ENCODE results near the gene TMED10.

The TMED10 gene

GRCh38 chr14:75141967-75142366 lies 34.4 kb downstream of the TMED10 start:
- Histone ChIP-seq H3K9me3 (ENCODE audit: severe bottlenecking) (no peaks in the 10 kb centered on the region), H3K27me3 (ENCODE audit: insufficient read depth, low read depth, severe bottlenecking) (no peaks in the 10 kb centered on the region), H3K4me3 (ENCODE audit: low read depth, low read length) (no peak overlapping the region), H3K27ac (no peak overlapping the region), H3K36me3 (peaks cover 24% of the 10 kb centered on the region)
- peak; percentile 26 for DNase-seq
- TF ChIP-seq, protein P1, sequence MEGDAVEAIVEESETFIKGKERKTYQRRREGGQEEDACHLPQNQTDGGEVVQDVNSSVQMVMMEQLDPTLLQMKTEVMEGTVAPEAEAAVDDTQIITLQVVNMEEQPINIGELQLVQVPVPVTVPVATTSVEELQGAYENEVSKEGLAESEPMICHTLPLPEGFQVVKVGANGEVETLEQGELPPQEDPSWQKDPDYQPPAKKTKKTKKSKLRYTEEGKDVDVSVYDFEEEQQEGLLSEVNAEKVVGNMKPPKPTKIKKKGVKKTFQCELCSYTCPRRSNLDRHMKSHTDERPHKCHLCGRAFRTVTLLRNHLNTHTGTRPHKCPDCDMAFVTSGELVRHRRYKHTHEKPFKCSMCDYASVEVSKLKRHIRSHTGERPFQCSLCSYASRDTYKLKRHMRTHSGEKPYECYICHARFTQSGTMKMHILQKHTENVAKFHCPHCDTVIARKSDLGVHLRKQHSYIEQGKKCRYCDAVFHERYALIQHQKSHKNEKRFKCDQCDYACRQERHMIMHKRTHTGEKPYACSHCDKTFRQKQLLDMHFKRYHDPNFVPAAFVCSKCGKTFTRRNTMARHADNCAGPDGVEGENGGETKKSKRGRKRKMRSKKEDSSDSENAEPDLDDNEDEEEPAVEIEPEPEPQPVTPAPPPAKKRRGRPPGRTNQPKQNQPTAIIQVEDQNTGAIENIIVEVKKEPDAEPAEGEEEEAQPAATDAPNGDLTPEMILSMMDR (IDR thresholded peaks at IDR 0.05; ENCODE audit: low read depth, low read length), result peak; percentile 60

DNA sequence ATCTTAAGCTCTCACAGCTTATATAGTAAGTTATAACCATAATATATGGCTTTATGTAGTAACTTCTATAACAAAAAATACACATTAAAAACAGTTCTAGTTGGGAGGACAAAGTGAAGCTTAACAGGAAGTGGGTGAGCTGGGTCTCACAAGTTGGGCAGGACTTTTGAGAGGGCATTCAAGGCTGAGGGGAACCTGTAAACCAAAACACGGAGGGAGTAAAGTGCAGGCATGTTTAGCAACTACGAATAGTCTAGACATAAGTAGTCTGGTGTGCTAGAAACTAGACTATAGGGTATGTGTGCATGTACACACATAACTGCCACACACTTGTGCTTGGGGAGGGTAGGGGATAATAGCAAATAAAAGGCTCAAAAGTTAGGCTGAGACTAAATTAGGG lies 35.4 kb downstream of the TMED10 start:
- Histone ChIP-seq H3K27me3 (ENCODE audit: insufficient read depth, low read depth, severe bottlenecking) (no peaks in the 10 kb centered on the region), H3K4me3 (ENCODE audit: low read depth, low read length) (no peak overlapping the region), H3K36me3 (peaks cover 16% of the 10 kb centered on the region), H3K9me3 (ENCODE audit: severe bottlenecking) (no peaks in the 10 kb centered on the region), H3K27ac (no peak overlapping the region)
- TF ChIP-seq, protein P1 (IDR thresholded peaks at IDR 0.05; ENCODE audit: low read depth, low read length), result no peak
- DNase-seq, result no peak

DNA sequence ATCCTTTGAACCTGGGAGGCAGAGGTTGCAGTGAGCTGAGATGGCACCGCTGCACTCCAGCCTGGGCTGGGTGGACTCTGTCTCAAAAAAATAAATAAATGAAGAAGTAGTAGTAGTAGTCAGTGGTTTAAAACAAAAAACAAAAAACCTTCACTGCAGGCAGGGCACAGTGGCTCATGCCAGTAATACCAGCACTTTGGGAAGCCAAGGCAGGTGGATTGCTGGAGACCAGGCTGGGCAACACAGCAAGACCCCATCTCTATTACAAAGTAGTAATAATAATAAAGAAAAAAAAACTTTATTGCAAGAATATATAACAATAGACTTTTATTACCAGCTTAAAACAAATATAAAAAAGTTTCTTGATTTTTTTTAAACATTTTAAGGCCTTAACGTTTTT lies 35.8 kb downstream of the TMED10 start:
- Histone ChIP-seq H3K36me3 (peaks cover 16% of the 10 kb centered on the region), H3K9me3 (ENCODE audit: severe bottlenecking) (no peaks in the 10 kb centered on the region), H3K27ac (no peak overlapping the region), H3K27me3 (ENCODE audit: insufficient read depth, low read depth, severe bottlenecking) (no peaks in the 10 kb centered on the region), H3K4me3 (ENCODE audit: low read depth, low read length) (no peak overlapping the region)
- TF ChIP-seq, protein P1 (IDR thresholded peaks at IDR 0.05; ENCODE audit: low read depth, low read length), result no peak
- DNase-seq, result no peak

DNA sequence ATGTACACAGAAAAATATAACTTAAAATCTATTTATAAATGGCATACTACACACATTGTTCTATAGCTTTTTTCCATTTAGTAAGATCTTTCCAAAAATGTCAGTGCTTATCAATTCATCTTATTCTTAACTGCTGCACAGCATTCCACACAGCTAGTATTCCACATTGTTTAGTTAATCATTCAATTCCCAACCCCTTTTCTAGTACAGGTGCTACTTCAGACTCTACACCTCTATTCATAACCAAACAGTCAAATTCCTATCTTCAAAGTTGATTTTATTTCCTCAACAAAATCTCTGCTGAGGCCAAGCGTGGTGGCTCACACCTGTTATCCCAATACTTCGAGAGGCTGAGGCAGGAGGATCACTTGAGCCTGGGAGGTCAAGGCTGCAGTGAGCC lies 37.2 kb downstream of the TMED10 start:
- Histone ChIP-seq H3K36me3 (peaks cover 18% of the 10 kb centered on the region), H3K9me3 (ENCODE audit: severe bottlenecking) (no peaks in the 10 kb centered on the region), H3K27ac (no peak overlapping the region), H3K4me3 (ENCODE audit: low read depth, low read length) (no peak overlapping the region), H3K27me3 (ENCODE audit: insufficient read depth, low read depth, severe bottlenecking) (no peaks in the 10 kb centered on the region)
- no peak for DNase-seq
- TF ChIP-seq, protein P1 (IDR thresholded peaks at IDR 0.05; ENCODE audit: low read depth, low read length), result no peak

- DNase-seq, result no peak
- peaks cover 25% of the 10 kb centered on the region for H3K36me3 ChIP-seq
- no peak overlapping the region for H3K27ac ChIP-seq
- H3K9me3 ChIP-seq (ENCODE audit: severe bottlenecking), result no peaks in the 10 kb centered on the region
- no peak overlapping the region for H3K4me3 ChIP-seq (ENCODE audit: low read depth, low read length)
- no peaks in the 10 kb centered on the region for H3K27me3 ChIP-seq (ENCODE audit: insufficient read depth, low read depth, severe bottlenecking)
- TF ChIP-seq, protein P1 (IDR thresholded peaks at IDR 0.05; ENCODE audit: low read depth, low read length), result no peak
These were observed 37.9 kb downstream of the TMED10 start for GRCh38 chr14:75138492-75138891.

DNA sequence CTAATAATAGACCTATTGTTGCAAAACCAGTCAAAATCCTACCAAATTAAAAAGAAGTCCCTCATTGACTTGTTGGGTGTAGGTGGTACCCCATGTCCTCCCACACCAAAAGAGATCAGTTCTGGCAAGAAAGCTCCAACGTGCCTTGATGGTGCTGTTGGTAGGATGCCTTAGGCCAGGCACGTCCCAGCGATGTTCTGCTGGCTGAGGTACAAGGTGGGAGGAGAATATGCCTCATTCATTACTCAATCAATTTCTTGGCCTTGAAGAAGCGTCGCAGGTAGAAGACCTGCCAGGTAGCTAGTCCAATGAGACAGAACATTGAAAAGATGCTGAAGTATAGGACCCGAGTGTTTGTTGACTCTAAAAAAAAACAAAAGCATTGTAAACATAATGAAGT lies 41.8 kb downstream of the TMED10 start:
- TF ChIP-seq, protein P1 (IDR thresholded peaks at IDR 0.05; ENCODE audit: low read depth, low read length), result no peak
- Histone ChIP-seq H3K4me3 (ENCODE audit: low read depth, low read length) (no peak overlapping the region), H3K36me3 (peaks cover 24% of the 10 kb centered on the region), H3K9me3 (ENCODE audit: severe bottlenecking) (no peaks in the 10 kb centered on the region), H3K27me3 (ENCODE audit: insufficient read depth, low read depth, severe bottlenecking) (no peaks in the 10 kb centered on the region), H3K27ac (no peak overlapping the region)
- DNase-seq, result no peak
